ENCODE data around the gene PARD3. TPM values are rescaled to one million over a fixed set of nuclear protein-coding genes. Genes with fewer than 3 reads are reported as not detected.

Gene PARD3
- total RNA-seq, 1 experiment from 2014 or later = 57.4 TPM

GRCh38 chr10:34651416-34652195 is 163.5 kb downstream of the PARD3 start:
- Histone ChIP-seq H3K36me3 (ENCODE audit: low read depth) (no peaks in the 10 kb centered on the region), H2AFZ (no peak overlapping the region), H3K4me2 (no peak overlapping the region), H3K4me1 (replicated peaks; ENCODE audit: insufficient read depth) (peaks cover 7% of the 10 kb centered on the region; the same call in 1 of the 2 replicates), H3K9me2 (ENCODE audit: insufficient read depth) (no peaks in the 10 kb centered on the region), H3K79me2 (ENCODE audit: low read depth) (peaks cover 45% of the 10 kb centered on the region), H3K27ac (no peak overlapping the region), H4K20me1 (ENCODE audit: insufficient read depth) (0 out of 2 replicates have a peak, but pooled peaks cover 19% of the 10 kb centered on the region), H3K9me3 (ENCODE audit: insufficient read depth, low read depth) (no peaks in the 10 kb centered on the region), H3K27me3 (ENCODE audit: insufficient read depth, low read depth) (no peaks in the 10 kb centered on the region), H3F3A (ENCODE audit: insufficient read depth, low read depth) (peaks cover under 1% of the 10 kb centered on the region; the same call in 1 of the 2 replicates), H3K4me3 (no peak overlapping the region)
- CTCF ChIA-PET = no interaction called here
- POLR2A ChIA-PET (ENCODE audit: unreplicated experiment) = interaction anchor here (0.6 kb wide), 1 partner anchor 414 kb away, joined by 5 read pairs; no protein-coding TSS in a partner anchor
- no TSS peak for BruUV-seq (replicated peaks)
- no peak for DNase-seq
- intact Hi-C loops (cut with micrococcal nuclease; ENCODE audit: unreplicated experiment) = no loop called here
- TF ChIP-seq, protein P1, sequence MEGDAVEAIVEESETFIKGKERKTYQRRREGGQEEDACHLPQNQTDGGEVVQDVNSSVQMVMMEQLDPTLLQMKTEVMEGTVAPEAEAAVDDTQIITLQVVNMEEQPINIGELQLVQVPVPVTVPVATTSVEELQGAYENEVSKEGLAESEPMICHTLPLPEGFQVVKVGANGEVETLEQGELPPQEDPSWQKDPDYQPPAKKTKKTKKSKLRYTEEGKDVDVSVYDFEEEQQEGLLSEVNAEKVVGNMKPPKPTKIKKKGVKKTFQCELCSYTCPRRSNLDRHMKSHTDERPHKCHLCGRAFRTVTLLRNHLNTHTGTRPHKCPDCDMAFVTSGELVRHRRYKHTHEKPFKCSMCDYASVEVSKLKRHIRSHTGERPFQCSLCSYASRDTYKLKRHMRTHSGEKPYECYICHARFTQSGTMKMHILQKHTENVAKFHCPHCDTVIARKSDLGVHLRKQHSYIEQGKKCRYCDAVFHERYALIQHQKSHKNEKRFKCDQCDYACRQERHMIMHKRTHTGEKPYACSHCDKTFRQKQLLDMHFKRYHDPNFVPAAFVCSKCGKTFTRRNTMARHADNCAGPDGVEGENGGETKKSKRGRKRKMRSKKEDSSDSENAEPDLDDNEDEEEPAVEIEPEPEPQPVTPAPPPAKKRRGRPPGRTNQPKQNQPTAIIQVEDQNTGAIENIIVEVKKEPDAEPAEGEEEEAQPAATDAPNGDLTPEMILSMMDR (conservative IDR thresholded peaks at IDR 0.05) = no peak
- no peak for TF ChIP-seq EZH2 (IDR thresholded peaks at IDR 0.05; ENCODE audit: low read depth)

DNA sequence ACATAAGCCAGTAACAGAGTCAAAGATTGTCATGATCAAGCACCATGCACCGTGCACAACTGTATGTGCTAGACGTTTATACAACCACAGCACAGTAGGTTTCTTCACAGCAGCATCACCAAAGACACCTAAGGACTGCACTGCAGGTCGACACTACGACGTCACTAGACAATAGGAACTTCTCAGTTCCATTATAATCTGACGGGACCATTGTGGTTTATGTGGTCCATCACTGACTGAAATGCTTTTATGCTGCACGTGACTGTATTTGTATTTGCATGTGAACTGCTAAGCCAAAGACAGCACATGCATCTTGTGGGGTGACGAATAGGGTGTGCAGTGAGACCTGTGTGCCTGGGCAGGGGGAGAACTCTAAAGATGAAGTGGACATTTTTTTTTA is 164.9 kb downstream of the PARD3 start:
- Histone ChIP-seq H3K9me2 (ENCODE audit: insufficient read depth) (no peaks in the 10 kb centered on the region), H4K20me1 (ENCODE audit: insufficient read depth) (0 out of 2 replicates have a peak, but pooled peaks cover 16% of the 10 kb centered on the region), H3K27me3 (ENCODE audit: insufficient read depth, low read depth) (no peaks in the 10 kb centered on the region), H3K79me2 (ENCODE audit: low read depth) (peaks cover 42% of the 10 kb centered on the region), H2AFZ (no peak overlapping the region), H3K27ac (no peak overlapping the region), H3K4me3 (no peak overlapping the region), H3K4me2 (no peak overlapping the region), H3K4me1 (replicated peaks; ENCODE audit: insufficient read depth) (peaks cover 7% of the 10 kb centered on the region; the same call in 1 of the 2 replicates), H3K9me3 (ENCODE audit: insufficient read depth, low read depth) (no peaks in the 10 kb centered on the region), H3F3A (ENCODE audit: insufficient read depth, low read depth) (no peaks in the 10 kb centered on the region), H3K36me3 (ENCODE audit: low read depth) (no peaks in the 10 kb centered on the region)
- ChIA-PET CTCF (no interaction called here), POLR2A (ENCODE audit: unreplicated experiment) (no interaction called here)
- BruUV-seq (replicated peaks) = no TSS peak
- TF ChIP-seq, protein P1 (conservative IDR thresholded peaks at IDR 0.05) = no peak
- TF ChIP-seq EZH2 (IDR thresholded peaks at IDR 0.05; ENCODE audit: low read depth) = no peak
- DNase-seq = no peak
- intact Hi-C loops (cut with micrococcal nuclease; ENCODE audit: unreplicated experiment) = no loop called here

DNA sequence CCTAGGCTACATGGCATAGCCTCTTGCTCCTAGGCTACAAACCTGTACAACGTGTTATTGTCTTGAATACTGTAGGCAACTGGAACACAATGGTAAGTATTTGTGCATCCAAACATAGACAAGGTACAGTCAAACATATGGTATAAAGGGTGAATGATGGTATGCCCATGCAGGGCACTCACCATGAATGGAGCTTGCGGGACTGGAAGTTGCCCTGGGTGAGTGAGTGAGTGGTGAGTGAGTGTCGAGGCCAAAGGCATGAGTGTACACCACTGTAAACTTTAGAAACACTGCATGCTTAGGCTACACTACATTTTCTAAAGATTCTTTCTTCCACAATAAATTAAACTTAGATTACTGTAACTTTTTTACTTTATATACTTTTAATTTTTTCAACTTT is 165.7 kb downstream of the PARD3 start:
- DNase-seq = no peak
- Histone ChIP-seq H3K4me3 (no peak overlapping the region), H3K4me1 (replicated peaks; ENCODE audit: insufficient read depth) (peaks cover 7% of the 10 kb centered on the region; the same call in 1 of the 2 replicates), H3K27ac (no peak overlapping the region), H3K9me2 (ENCODE audit: insufficient read depth) (no peaks in the 10 kb centered on the region), H3K36me3 (ENCODE audit: low read depth) (no peaks in the 10 kb centered on the region), H3F3A (ENCODE audit: insufficient read depth, low read depth) (no peaks in the 10 kb centered on the region), H3K4me2 (no peak overlapping the region), H2AFZ (no peak overlapping the region), H4K20me1 (ENCODE audit: insufficient read depth) (0 out of 2 replicates have a peak, but pooled peaks cover 14% of the 10 kb centered on the region), H3K27me3 (ENCODE audit: insufficient read depth, low read depth) (no peaks in the 10 kb centered on the region), H3K9me3 (ENCODE audit: insufficient read depth, low read depth) (no peaks in the 10 kb centered on the region), H3K79me2 (ENCODE audit: low read depth) (peaks cover 34% of the 10 kb centered on the region)
- ChIA-PET CTCF (no interaction called here), POLR2A (ENCODE audit: unreplicated experiment) (no interaction called here)
- BruUV-seq (replicated peaks) = no TSS peak
- TF ChIP-seq, protein P1 (conservative IDR thresholded peaks at IDR 0.05) = no peak
- no peak for TF ChIP-seq EZH2 (IDR thresholded peaks at IDR 0.05; ENCODE audit: low read depth)
- intact Hi-C loops (cut with micrococcal nuclease; ENCODE audit: unreplicated experiment) = no loop called here
